CD4-positive, alpha-beta T cell (primary cell): ENCODE results near the gene FNDC10. TPM values are rescaled to one million over a fixed set of nuclear protein-coding genes. Genes with fewer than 3 reads are reported as not detected.
A peak's percentile ranks its signal among the peaks of the same experiment; 100 is the strongest.
"Not testable (repeated sequence)": the region's sequence is repeated elsewhere in the genome, so short reads cannot be mapped to it uniquely, and the experiment has no call there.

Source experiments
- ATAC-seq: fragments of 200-7000 bp; cut with Tn5 transposase; one replicate; pipeline ENCODE4 v1.10.0; 2022; ENCODE audit warnings: mild to moderate bottlenecking; ENCODE audit not compliant: poor library complexity
- CTCF ChIA-PET: fragments of 350-600 bp; sonication (Branson Sonifier 250); formaldehyde crosslinking; loops from one replicate; lab custom pipeline; 2021; ENCODE audit warnings: antibody characterized with exemption, inconsistent platforms; lab: Charles Lee
- POLR2A ChIA-PET: fragments of 350-600 bp; sonication (Branson Sonifier 250); formaldehyde crosslinking; loops from one replicate; lab custom pipeline; 2021; ENCODE audit warnings: antibody characterized with exemption, inconsistent platforms; lab: Charles Lee
- DNase-seq, 14 experiments: peaks; one replicate each; pipeline ENCODE4 v3.0.0-alpha.2; 2013 to 2020; ENCODE audit warnings: mixed read lengths in 2 of 14
- H3K27ac ChIP-seq, 2 donors: one replicate each; pipeline versions ENCODE4 v1.5.1 to v1.7.0; 2013; ENCODE audit warnings: low read length in 2 of 2, low read depth in 1 of 2, mild to moderate bottlenecking in 1 of 2
- H3K27me3 ChIP-seq, 2 experiments: 1 replicate in 1 of 2; 2 replicates in 1 of 2; pipeline versions ENCODE4 v1.6.1 to v1.7.0; 2013; ENCODE audit warnings: low read length in 2 of 2, control low read depth in 1 of 2, mild to moderate bottlenecking in 1 of 2, moderate library complexity in 1 of 2; ENCODE audit not compliant: insufficient read depth in 2 of 2, control insufficient read depth in 1 of 2
- H3K36me3 ChIP-seq: one replicate; pipeline ENCODE4 v1.6.1; 2013; ENCODE audit warnings: low read length, control low read depth; ENCODE audit not compliant: insufficient read depth
- H3K4me1 ChIP-seq: one replicate; pipeline ENCODE4 v1.6.1; 2013; ENCODE audit warnings: low read length, control low read depth; ENCODE audit not compliant: insufficient read depth
- H3K4me3 ChIP-seq: one replicate; pipeline ENCODE4 v1.5.1; 2013; ENCODE audit warnings: mild to moderate bottlenecking, low read length, moderate library complexity
- H3K9me3 ChIP-seq, 2 experiments: 1 replicate in 1 of 2; 2 replicates in 1 of 2; pipeline versions ENCODE4 v1.6.1 to v1.7.0; 2013; ENCODE audit warnings: low read length in 2 of 2, mild to moderate bottlenecking in 2 of 2, control low read depth in 1 of 2, moderate library complexity in 1 of 2; ENCODE audit not compliant: control insufficient read depth in 1 of 2, insufficient read depth in 1 of 2
- H3K27ac Mint-ChIP-seq: one replicate; pipeline ENCODE4 v1.8.0; 2020; ENCODE audit warnings: mixed read lengths
- H3K27me3 Mint-ChIP-seq: one replicate; pipeline ENCODE4 v1.8.0; 2021; ENCODE audit warnings: mixed read lengths
- H3K36me3 Mint-ChIP-seq: one replicate; pipeline ENCODE4 v1.8.0; 2021; ENCODE audit warnings: low read depth, mixed read lengths
- H3K4me1 Mint-ChIP-seq: one replicate; pipeline ENCODE4 v1.8.0; 2021; ENCODE audit warnings: low read depth, mixed read lengths
- H3K4me3 Mint-ChIP-seq: one replicate; pipeline ENCODE4 v1.8.0; 2020; ENCODE audit warnings: mild to moderate bottlenecking, mixed read lengths
- H3K9me3 Mint-ChIP-seq: one replicate; pipeline ENCODE4 v1.8.0; 2020; ENCODE audit warnings: mixed read lengths
- intact Hi-C, 2 experiments: fragments of 100-400 bp; cut with DNase I in 1 of 2; cut with micrococcal nuclease in 1 of 2; formaldehyde crosslinking; loops; one replicate each; pipeline versions ENCODE4 v1.15.1 to v1.9.0; 2023 to 2025; cut with DNase I, micrococcal nuclease
- total RNA-seq, 174 experiments: library from RNA in 2 of 174; stranded (reverse) in 2 of 174; gene quantifications; one replicate each; pipeline ENCODE4 v1.2.3 and lab custom pipeline; 2021 to 2026
- TF ChIP-seq, protein P1 (sequence below): fragments of 200-600 bp; IDR thresholded peaks from one replicate; pipeline ENCODE4 v1.8.0; 2022; ENCODE audit warnings: antibody characterized with exemption, mild to moderate bottlenecking

FNDC10 gene
- total RNA-seq, 2 experiments from 2014 or later, result 1.0 to 1.3 TPM

DNA sequence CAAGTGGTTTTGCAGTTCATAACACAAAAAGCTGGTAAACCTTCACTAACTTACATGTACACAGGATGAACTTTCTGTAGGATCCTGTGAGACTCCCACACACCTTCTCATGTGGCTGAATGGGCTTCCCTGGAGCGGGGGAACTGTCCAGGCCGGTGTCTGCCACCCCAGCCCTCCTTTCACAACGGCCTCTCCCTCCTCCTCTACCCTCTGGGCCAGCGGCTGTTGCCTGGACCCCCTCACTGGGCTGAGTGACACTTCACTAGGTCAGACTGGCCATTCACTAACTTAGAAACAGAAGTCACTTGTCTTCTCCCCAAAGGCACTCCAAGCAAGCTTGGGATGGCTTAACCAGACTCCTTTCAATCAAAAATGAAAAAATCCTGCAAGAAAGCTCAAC lies 41.3 kb downstream of the FNDC10 start:
- CTCF ChIA-PET, result no interaction called here
- DNase-seq (no peak), ATAC-seq (no peak)
- Histone ChIP-seq H3K9me3 (no peaks in the 10 kb centered on the region), H3K27ac (no peak overlapping the region), H3K36me3 (peaks cover 31% of the 10 kb centered on the region), H3K27me3 (no peaks in the 10 kb centered on the region), H3K4me3 (no peak overlapping the region), H3K4me1 (no peaks in the 10 kb centered on the region)
- Mint-ChIP-seq H3K27ac (peak overlapping the region; percentile 18), H3K4me1 (peaks cover 3% of the 10 kb centered on the region), H3K9me3 (no peaks in the 10 kb centered on the region), H3K36me3 (peaks cover 40% of the 10 kb centered on the region), H3K4me3 (no peak overlapping the region), H3K27me3 (no peaks in the 10 kb centered on the region)
- intact Hi-C loops, result no loop called here
- TF ChIP-seq, protein P1, sequence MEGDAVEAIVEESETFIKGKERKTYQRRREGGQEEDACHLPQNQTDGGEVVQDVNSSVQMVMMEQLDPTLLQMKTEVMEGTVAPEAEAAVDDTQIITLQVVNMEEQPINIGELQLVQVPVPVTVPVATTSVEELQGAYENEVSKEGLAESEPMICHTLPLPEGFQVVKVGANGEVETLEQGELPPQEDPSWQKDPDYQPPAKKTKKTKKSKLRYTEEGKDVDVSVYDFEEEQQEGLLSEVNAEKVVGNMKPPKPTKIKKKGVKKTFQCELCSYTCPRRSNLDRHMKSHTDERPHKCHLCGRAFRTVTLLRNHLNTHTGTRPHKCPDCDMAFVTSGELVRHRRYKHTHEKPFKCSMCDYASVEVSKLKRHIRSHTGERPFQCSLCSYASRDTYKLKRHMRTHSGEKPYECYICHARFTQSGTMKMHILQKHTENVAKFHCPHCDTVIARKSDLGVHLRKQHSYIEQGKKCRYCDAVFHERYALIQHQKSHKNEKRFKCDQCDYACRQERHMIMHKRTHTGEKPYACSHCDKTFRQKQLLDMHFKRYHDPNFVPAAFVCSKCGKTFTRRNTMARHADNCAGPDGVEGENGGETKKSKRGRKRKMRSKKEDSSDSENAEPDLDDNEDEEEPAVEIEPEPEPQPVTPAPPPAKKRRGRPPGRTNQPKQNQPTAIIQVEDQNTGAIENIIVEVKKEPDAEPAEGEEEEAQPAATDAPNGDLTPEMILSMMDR, result no peak
- POLR2A ChIA-PET, result interaction anchor here (0.9 kb wide), 1 partner anchor 10 kb away, joined by 3 read pairs; no protein-coding TSS in a partner anchor

DNA sequence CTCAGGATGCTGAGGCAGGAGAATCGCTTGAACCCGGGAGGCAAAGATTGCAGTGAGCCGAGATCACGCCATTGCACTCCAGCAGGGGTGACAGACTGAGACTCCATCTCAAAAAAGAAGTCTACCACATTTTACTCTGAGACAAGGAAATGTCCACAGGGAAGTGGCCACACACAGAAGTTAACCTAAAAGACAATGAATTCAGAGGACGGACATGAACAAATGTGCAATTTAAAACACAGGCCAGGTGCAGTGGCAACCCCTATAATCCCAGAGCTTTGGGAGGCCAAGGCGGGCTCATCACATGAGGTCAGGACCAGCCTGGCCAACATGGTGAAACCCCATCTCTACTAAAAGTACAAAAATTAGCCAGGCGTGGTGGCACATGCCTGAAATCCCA lies 42.2 kb downstream of the FNDC10 start:
- peaks cover 23% of the 10 kb centered on the region for H3K36me3 ChIP-seq
- H3K4me1 ChIP-seq, H3K9me3 ChIP-seq, H3K27me3 Mint-ChIP-seq, H3K27ac Mint-ChIP-seq, POLR2A ChIA-PET, intact Hi-C loops, H3K27me3 ChIP-seq, DNase-seq, ATAC-seq, H3K4me3 Mint-ChIP-seq, CTCF ChIA-PET, H3K9me3 Mint-ChIP-seq, H3K4me1 Mint-ChIP-seq, H3K27ac ChIP-seq, H3K4me3 ChIP-seq: not testable (repeated sequence)
- peaks cover 34% of the 10 kb centered on the region for H3K36me3 Mint-ChIP-seq

DNA sequence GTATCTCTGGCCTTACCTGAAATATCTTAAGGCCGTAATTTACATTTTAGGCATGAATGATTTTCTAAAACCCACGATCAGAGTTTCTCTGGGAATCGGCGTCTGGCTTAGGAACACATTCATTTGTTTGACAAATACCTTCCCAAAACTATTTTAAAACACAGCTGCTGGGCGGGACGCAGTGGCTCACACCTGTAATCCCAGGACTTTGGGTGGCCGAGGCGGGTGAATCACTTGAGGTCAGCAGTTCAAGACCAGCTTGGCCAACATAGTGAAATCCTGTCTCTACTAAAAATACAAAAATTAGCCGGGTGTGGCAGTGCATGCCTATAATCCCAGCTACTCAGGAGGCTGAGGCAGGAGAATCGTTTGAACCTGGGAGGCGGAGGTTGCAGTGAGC lies 43.0 kb downstream of the FNDC10 start:
- H3K4me3 ChIP-seq, H3K27ac ChIP-seq, POLR2A ChIA-PET, ATAC-seq, H3K27ac Mint-ChIP-seq, DNase-seq, H3K9me3 Mint-ChIP-seq, intact Hi-C loops, H3K27me3 Mint-ChIP-seq, H3K4me3 Mint-ChIP-seq, CTCF ChIA-PET, H3K9me3 ChIP-seq, H3K27me3 ChIP-seq, H3K4me1 Mint-ChIP-seq, H3K4me1 ChIP-seq: not testable (repeated sequence)
- peaks cover 26% of the 10 kb centered on the region for H3K36me3 Mint-ChIP-seq
- peaks cover 19% of the 10 kb centered on the region for H3K36me3 ChIP-seq

DNA sequence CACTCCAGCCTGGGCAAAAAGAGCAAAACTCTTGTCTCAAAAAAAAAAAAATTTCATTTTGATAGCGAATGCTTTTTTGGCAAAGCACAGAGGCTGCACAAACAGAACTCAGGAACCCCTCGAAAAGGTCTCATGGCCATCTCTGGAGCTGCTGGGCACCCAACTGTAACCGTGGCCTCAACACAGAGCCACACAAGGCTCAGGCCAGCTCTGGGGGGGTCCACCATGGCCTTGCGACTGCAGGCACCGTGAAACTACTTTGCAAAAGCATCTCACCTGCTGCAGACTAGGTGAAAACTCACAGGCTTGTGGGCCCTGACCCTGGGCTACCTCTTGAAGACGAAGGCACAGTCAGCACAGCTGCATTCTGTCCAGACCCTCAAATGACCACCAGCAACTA lies 43.4 kb downstream of the FNDC10 start:
- H3K9me3 Mint-ChIP-seq, result no peaks in the 10 kb centered on the region
- H3K4me1 Mint-ChIP-seq, result peaks cover 3% of the 10 kb centered on the region
- Histone ChIP-seq H3K9me3 (no peaks in the 10 kb centered on the region), H3K36me3 (peaks cover 14% of the 10 kb centered on the region), H3K27ac (no peak overlapping the region), H3K4me1 (peaks cover 6% of the 10 kb centered on the region), H3K4me3 (no peak overlapping the region), H3K27me3 (no peaks in the 10 kb centered on the region)
- H3K27me3 Mint-ChIP-seq, result no peaks in the 10 kb centered on the region
- ATAC-seq (no peak), DNase-seq (no peak)
- POLR2A ChIA-PET, result no interaction called here
- intact Hi-C loops, result no loop called here
- H3K36me3 Mint-ChIP-seq, result peaks cover 22% of the 10 kb centered on the region
- H3K4me3 Mint-ChIP-seq, result no peak overlapping the region
- TF ChIP-seq, protein P1, result no peak
- H3K27ac Mint-ChIP-seq, result no peak overlapping the region
- CTCF ChIA-PET, result no interaction called here
